ENCODE measurements around the gene CPED1.

The CPED1 gene

DNA sequence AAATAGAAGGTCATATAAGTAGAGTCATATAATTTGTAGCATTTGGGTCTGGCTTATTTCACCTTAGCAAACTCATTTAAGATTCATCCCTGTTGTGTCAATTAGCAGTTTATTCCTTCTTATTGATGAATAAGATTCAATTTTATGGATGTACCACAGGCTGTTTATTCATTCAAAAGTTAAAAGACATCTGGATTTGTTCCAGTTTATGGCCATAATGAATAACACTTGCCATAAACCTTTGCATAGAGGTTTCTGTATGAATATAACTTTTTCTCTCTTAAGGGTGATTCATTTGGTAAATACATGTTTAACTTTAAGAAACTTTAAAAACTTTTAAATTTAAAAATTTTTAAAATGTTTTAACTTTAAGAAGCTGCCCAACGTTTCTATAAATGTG, 66.4 kb downstream of the CPED1 start:
- TF ChIP-seq REST (IDR thresholded peaks at IDR 0.05; ENCODE audit: insufficient read depth in 1 of 2, low read depth in 2 of 2, low read length in 2 of 2), result no peak
- no peak for TF ChIP-seq POLR2AphosphoS5 (IDR thresholded peaks at IDR 0.05; ENCODE audit: low read depth, low read length)
- TF ChIP-seq SIN3A (IDR thresholded peaks at IDR 0.05; ENCODE audit: borderline replicate concordance, insufficient read depth, low read length), result no peak
- no peak for TF ChIP-seq TAF1 (IDR thresholded peaks at IDR 0.05; ENCODE audit: borderline replicate concordance, insufficient read depth, low read length)
- TF ChIP-seq FOXP2 (optimal IDR thresholded peaks at IDR 0.05; ENCODE audit: borderline replicate concordance, extremely low read depth, extremely low read length, insufficient read depth), result no peak

GRCh38 chr7:121057878-121058277, 69.4 kb downstream of the CPED1 start:
- no peak for TF ChIP-seq SIN3A (IDR thresholded peaks at IDR 0.05; ENCODE audit: borderline replicate concordance, insufficient read depth, low read length)
- no peak for TF ChIP-seq FOXP2 (optimal IDR thresholded peaks at IDR 0.05; ENCODE audit: borderline replicate concordance, extremely low read depth, extremely low read length, insufficient read depth)
- no peak for TF ChIP-seq TAF1 (IDR thresholded peaks at IDR 0.05; ENCODE audit: borderline replicate concordance, insufficient read depth, low read length)
- no peak for TF ChIP-seq REST (IDR thresholded peaks at IDR 0.05; ENCODE audit: insufficient read depth in 1 of 2, low read depth in 2 of 2, low read length in 2 of 2)
- no peak for TF ChIP-seq POLR2AphosphoS5 (IDR thresholded peaks at IDR 0.05; ENCODE audit: low read depth, low read length)

GRCh38 chr7:121058975-121059374, 70.5 kb downstream of the CPED1 start:
- no peak for TF ChIP-seq TAF1 (IDR thresholded peaks at IDR 0.05; ENCODE audit: borderline replicate concordance, insufficient read depth, low read length)

DNA sequence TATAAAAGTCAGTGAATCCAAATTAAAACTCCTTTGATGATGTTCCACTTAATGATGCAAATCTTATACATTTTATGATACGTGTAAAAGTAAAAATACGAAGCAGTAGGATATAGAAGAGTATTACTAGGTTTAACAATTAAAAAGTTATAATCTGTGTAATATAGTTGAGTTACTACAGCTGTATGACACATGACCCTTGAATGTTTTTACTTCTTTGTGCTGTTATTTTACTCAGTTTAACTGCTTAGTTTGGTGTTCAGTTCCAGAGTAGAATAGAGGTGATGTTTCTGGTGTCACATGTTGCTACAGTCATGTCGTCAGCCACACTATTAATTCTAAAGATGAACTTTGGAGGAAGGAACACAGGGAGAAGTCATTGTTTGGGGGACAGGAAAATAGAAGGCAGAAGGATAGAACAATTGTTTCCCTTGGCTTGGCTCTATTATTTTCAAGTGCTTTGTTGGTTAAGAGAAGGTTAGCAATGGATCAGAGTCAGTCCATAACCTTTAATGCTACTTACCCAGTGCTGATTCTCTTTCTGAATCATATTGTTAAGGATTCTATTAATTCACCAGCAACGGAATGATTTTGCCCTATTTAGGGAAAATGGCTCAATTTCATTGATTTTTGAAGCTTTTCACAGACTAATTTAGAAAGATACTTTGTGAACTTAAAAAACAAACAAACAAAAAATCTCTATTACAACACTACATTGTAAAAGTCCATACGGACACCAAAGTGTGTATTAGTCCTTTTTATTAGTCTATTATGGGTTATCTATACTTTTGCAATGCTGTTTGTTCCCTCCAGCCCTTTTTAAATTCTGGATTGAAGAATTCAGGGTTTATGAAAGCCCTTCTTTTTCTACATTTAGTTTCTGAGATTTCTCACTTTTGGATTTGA, 73.4 kb downstream of the CPED1 start:
- TF ChIP-seq REST (IDR thresholded peaks at IDR 0.05; ENCODE audit: insufficient read depth in 1 of 2, low read depth in 2 of 2, low read length in 2 of 2), result no peak
- TF ChIP-seq POLR2AphosphoS5 (IDR thresholded peaks at IDR 0.05; ENCODE audit: low read depth, low read length), result no peak

- TF ChIP-seq FOXP2 (optimal IDR thresholded peaks at IDR 0.05; ENCODE audit: borderline replicate concordance, extremely low read depth, extremely low read length, insufficient read depth) (no peak), REST (IDR thresholded peaks at IDR 0.05; ENCODE audit: insufficient read depth in 1 of 2, low read depth in 2 of 2, low read length in 2 of 2) (no peak), POLR2AphosphoS5 (IDR thresholded peaks at IDR 0.05; ENCODE audit: low read depth, low read length) (no peak), TAF1 (IDR thresholded peaks at IDR 0.05; ENCODE audit: borderline replicate concordance, insufficient read depth, low read length) (no peak), SIN3A (IDR thresholded peaks at IDR 0.05; ENCODE audit: borderline replicate concordance, insufficient read depth, low read length) (no peak)
Measured at GRCh38 chr7:121062671-121063279, 74.3 kb downstream of the CPED1 start.
